ENCODE data around the gene RIMKLA.
A peak's percentile ranks its signal among the peaks of the same experiment; 100 is the strongest.

RIMKLA gene

GRCh38 chr1:42380586-42381279, at the start of gene RIMKLA:
TSS of gene RIMKLA (plus strand) at chr1:42380792. CDS start at chr1:42380935, 143 bp downstream.
- peak in 1 of 2 donors; percentile 7 for DNase-seq (ENCODE audit: low read depth in 2 of 2, low spot score in 1 of 2)

- DNase-seq (ENCODE audit: low read depth in 2 of 2, low spot score in 1 of 2): no peak
Measured at GRCh38 chr1:42332877-42333276, 47.7 kb upstream of the RIMKLA start.

- no peak for DNase-seq (ENCODE audit: low read depth in 2 of 2, low spot score in 1 of 2)
Measured at GRCh38 chr1:42333662-42334239, 46.8 kb upstream of the RIMKLA start.

- peak in 1 of 2 donors; percentile 8 for DNase-seq (ENCODE audit: low read depth in 2 of 2, low spot score in 1 of 2)
Measured at GRCh38 chr1:42334240-42335049, 46.1 kb upstream of the RIMKLA start.

- peak; percentile 78 to 86 for DNase-seq (ENCODE audit: low read depth in 2 of 2, low spot score in 1 of 2)
Measured at GRCh38 chr1:42335050-42335808, 45.4 kb upstream of the RIMKLA start, which contains the start of gene FOXJ3. TSS of gene FOXJ3 (minus strand) at chr1:42335235. CDS start at chr1:42311093, 24,142 bp downstream.

- no peak for DNase-seq (ENCODE audit: low read depth in 2 of 2, low spot score in 1 of 2)
Measured at GRCh38 chr1:42335809-42336518, 44.6 kb upstream of the RIMKLA start.

- no peak for DNase-seq (ENCODE audit: low read depth in 2 of 2, low spot score in 1 of 2)
Measured at GRCh38 chr1:42336978-42337377, 43.6 kb upstream of the RIMKLA start.

- DNase-seq (ENCODE audit: low read depth in 2 of 2, low spot score in 1 of 2): no peak
Measured at GRCh38 chr1:42340093-42340492, 40.5 kb upstream of the RIMKLA start.

- no peak for DNase-seq (ENCODE audit: low read depth in 2 of 2, low spot score in 1 of 2)
Measured at GRCh38 chr1:42340901-42341300, 39.7 kb upstream of the RIMKLA start.

- no peak for DNase-seq (ENCODE audit: low read depth in 2 of 2, low spot score in 1 of 2)
Measured at GRCh38 chr1:42343049-42343448, 37.5 kb upstream of the RIMKLA start.

- DNase-seq (ENCODE audit: low read depth in 2 of 2, low spot score in 1 of 2): no peak
Measured at GRCh38 chr1:42348498-42348897, 32.1 kb upstream of the RIMKLA start.

GRCh38 chr1:42350086-42350485, 30.5 kb upstream of the RIMKLA start:
- no peak for DNase-seq (ENCODE audit: low read depth in 2 of 2, low spot score in 1 of 2)

- DNase-seq (ENCODE audit: low read depth in 2 of 2, low spot score in 1 of 2): no peak
Measured at GRCh38 chr1:42358791-42359190, 21.8 kb upstream of the RIMKLA start.

- no peak for DNase-seq (ENCODE audit: low read depth in 2 of 2, low spot score in 1 of 2)
Measured at GRCh38 chr1:42359466-42359865, 21.1 kb upstream of the RIMKLA start.

GRCh38 chr1:42364089-42364488, 16.5 kb upstream of the RIMKLA start:
- no peak for DNase-seq (ENCODE audit: low read depth in 2 of 2, low spot score in 1 of 2)

- DNase-seq (ENCODE audit: low read depth in 2 of 2, low spot score in 1 of 2): no peak
Measured at GRCh38 chr1:42364542-42364941, 16.1 kb upstream of the RIMKLA start.

- no peak for DNase-seq (ENCODE audit: low read depth in 2 of 2, low spot score in 1 of 2)
Measured at GRCh38 chr1:42365118-42365517, 15.5 kb upstream of the RIMKLA start.

- DNase-seq (ENCODE audit: low read depth in 2 of 2, low spot score in 1 of 2): no peak
Measured at GRCh38 chr1:42368096-42368795, 12.3 kb upstream of the RIMKLA start.

- no peak for DNase-seq (ENCODE audit: low read depth in 2 of 2, low spot score in 1 of 2)
Measured at GRCh38 chr1:42369471-42369870, 11.1 kb upstream of the RIMKLA start.

Measured in stimulated activated CD8-positive, alpha-beta memory T cell treated with anti-CD3 and anti-CD28 coated beads, Interleukin-4, amount 100 ng/mL, for 4 hours (primary cell).